Neuron (in vitro differentiated cells): ENCODE data around the gene MYMX.

Experiments
- H2AFZ ChIP-seq: one replicate; pipeline ENCODE4 v1.6.1; 2013; ENCODE audit warnings: low read depth, mild to moderate bottlenecking, inconsistent platforms, low read length, moderate library complexity
- H3K27me3 ChIP-seq: one replicate; pipeline ENCODE4 v1.6.1; 2013; ENCODE audit warnings: low read length; ENCODE audit not compliant: insufficient read depth
- H3K36me3 ChIP-seq: one replicate; pipeline ENCODE4 v1.6.1; 2013; ENCODE audit warnings: low read length; ENCODE audit not compliant: insufficient read depth
- H3K4me1 ChIP-seq: one replicate; pipeline ENCODE4 v1.6.1; 2013; ENCODE audit warnings: low read length; ENCODE audit not compliant: insufficient read depth
- H3K4me3 ChIP-seq: 2 replicates; pipeline ENCODE4 v1.5.1; 2013; ENCODE audit warnings: mild to moderate bottlenecking, low read length, moderate library complexity
- H3K9me3 ChIP-seq: one replicate; pipeline ENCODE4 v1.6.1; 2013; ENCODE audit warnings: low read length

Gene MYMX

GRCh38 chr6:44217332-44218143 is 812 bp downstream of the MYMX start:
- H3K4me3 ChIP-seq, result no peak overlapping the region
- H2AFZ ChIP-seq, result no peak overlapping the region
- no peaks in the 10 kb centered on the region for H3K27me3 ChIP-seq

GRCh38 chr6:44219053-44219814 is 2.5 kb downstream of the MYMX start:
- H3K9me3 ChIP-seq, result no peaks in the 10 kb centered on the region
- H2AFZ ChIP-seq, result peak overlapping the region; percentile 75
- peaks cover 40% of the 10 kb centered on the region for H3K4me1 ChIP-seq
- peak overlapping the region; percentile 54 for H3K4me3 ChIP-seq
- H3K36me3 ChIP-seq, result no peaks in the 10 kb centered on the region
- no peaks in the 10 kb centered on the region for H3K27me3 ChIP-seq

More at GRCh38 chr6:44217332-44218143, 812 bp downstream of the MYMX start:
- Histone ChIP-seq H3K4me1 (peaks cover 29% of the 10 kb centered on the region), H3K9me3 (no peaks in the 10 kb centered on the region), H3K36me3 (no peaks in the 10 kb centered on the region)

DNA sequence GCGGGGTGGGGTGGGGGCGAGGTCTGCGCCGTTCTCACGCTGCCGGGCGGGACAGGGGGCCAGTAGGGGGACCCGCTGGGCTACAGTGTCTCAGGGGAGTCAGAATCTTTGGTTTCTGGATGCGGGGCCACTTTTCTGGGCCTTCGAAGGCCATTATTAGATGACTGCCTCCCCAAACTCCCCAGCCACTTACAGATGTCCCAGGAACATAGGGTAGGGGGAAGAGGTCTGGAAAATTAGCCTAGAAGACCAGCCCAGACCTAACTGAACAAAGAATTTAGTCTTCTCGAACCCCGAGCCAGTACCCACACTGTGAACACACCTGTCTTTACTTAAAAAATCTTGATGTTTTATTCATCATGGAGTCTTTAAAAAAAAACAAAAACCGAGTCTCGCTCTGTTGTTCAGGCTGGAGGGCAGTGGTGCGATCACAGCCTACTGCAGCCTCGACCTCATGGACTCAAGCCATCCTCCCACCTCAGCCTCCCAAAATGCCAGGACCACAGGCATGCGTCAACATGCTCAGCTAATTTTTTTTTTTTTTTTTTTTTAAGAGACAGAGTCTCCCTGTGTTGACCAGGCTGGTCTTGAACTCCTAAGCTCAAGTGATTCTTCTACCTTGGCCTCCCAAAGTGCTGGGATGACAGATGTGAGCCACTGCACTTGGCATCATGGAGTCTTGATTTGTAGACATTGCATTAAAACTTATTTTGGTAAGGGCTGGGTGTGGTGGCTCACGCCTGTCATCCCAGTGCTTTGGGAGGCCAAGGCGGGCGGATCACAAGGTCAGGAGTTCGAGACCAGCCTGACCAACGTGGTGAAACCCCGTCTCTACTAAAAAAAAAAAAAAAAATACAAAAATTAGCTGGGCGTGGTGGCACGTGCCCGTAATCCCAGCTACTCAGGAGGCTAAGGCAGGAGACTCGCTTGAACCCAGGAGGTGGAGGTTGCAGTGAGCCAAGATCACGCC is 3.4 kb downstream of the MYMX start:
- Histone ChIP-seq H3K4me3 (peak overlapping the region; percentile 54), H3K4me1 (peaks cover 48% of the 10 kb centered on the region), H3K36me3 (no peaks in the 10 kb centered on the region)

GRCh38 chr6:44220913-44221290 is 4.2 kb downstream of the MYMX start:
- Histone ChIP-seq H3K9me3 (no peaks in the 10 kb centered on the region), H3K4me1 (peaks cover 51% of the 10 kb centered on the region), H2AFZ (no peak overlapping the region), H3K27me3 (no peaks in the 10 kb centered on the region), H3K36me3 (no peaks in the 10 kb centered on the region), H3K4me3 (no peak overlapping the region)

More for the DNA sequence above, 3.4 kb downstream of the MYMX start:
- H3K9me3 ChIP-seq, result no peaks in the 10 kb centered on the region
- H2AFZ ChIP-seq, result no peak overlapping the region
- no peaks in the 10 kb centered on the region for H3K27me3 ChIP-seq

DNA sequence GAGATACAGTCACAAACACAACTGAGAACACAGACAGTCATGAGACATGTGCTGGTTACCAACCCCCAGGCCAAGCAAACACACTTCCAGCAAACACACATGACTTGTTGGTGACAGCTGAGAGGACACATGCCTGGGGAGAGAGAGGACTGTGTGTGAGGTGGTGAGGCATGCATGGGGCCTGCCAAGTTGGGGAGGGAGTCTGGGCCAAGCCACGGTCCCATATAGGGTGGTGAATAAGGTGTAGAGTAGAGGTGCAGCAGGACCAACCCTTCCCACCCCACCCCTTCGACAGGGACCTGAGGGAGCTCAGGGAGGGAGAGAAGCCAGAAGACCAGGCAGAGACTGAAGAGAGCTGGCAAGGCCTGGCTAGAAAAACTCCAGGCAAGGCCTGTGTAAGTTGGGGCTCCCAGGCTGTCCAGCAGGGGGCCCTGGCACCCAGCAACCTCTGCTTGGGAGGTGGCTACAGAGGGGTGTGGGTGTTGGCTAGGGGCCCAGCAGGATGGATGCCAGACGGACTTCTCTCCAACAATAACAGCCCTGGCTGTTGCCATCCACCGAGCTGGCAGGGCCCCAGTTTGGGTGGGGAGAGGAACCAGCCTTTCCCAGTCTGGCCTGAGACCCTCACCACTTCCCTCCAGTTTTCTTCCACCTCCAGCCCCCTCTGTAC is 4.7 kb downstream of the MYMX start:
- Histone ChIP-seq H3K4me3 (no peak overlapping the region), H2AFZ (no peak overlapping the region), H3K9me3 (no peaks in the 10 kb centered on the region), H3K27me3 (no peaks in the 10 kb centered on the region), H3K36me3 (no peaks in the 10 kb centered on the region), H3K4me1 (peaks cover 56% of the 10 kb centered on the region)

DNA sequence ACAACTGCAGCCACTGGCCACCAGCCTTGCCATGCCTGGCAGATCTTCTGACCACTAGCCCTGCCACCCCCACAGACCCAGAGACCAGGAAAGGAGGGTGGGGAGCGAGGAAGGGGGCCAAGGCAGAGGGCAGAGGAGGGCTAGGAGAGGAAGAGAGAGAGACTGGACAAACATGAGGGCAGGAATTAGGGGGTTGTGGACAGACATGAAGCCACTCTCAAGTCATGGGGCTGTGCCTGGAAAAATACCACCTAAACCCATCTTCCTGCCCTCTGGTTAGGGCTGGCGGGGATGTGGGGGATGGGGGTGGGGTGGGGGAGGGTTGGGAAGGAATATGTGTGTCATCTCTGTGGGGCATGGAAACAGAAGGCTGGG is 5.2 kb downstream of the MYMX start:
- H3K27me3 ChIP-seq, result no peaks in the 10 kb centered on the region
- no peak overlapping the region for H3K4me3 ChIP-seq
- H3K9me3 ChIP-seq, result no peaks in the 10 kb centered on the region
- no peak overlapping the region for H2AFZ ChIP-seq
- H3K4me1 ChIP-seq, result peaks cover 57% of the 10 kb centered on the region
- no peaks in the 10 kb centered on the region for H3K36me3 ChIP-seq

DNA sequence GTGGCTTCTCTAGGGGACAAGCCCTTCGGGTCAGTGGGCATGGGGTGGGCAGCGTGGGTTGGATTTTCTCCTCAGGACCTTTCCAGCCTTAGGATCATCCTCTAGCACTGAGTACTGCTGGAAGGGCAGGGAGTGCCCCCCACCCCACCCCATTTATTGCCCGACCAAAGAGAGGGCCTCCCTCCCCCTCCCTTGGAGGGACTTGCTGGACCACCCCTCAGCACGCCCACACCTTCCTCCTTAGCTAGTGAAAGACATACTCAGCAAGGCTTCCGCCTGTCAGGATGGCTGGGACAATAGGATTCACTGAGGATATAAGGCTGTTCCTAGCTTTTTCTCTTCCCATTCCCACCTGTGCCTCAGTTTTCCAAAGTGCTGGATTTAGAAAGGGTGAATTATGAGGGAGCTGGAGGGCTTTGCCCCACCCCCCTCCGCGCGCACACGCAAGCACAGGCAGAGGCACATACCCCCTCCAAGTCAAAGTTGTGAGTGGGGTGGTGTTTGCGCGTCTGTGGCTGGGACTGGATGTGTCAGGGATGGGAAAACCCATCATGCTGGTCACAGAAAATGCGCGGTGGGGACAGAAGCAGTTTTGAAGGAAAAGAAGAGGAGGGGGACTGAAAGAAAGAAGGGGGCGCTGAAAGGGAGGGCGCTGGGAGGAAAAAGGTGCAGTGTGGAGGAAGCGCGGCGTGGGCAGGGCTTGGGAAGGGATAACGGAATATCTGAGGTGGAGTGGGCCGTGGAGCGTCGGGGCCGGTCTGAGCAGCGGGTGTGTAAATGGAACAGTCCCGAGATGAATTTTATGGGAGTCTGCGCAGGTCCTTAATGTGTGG is 6.0 kb downstream of the MYMX start:
- Histone ChIP-seq H3K27me3 (no peaks in the 10 kb centered on the region), H3K9me3 (no peaks in the 10 kb centered on the region), H3K4me3 (peak overlapping the region; percentile 45), H2AFZ (peak overlapping the region; percentile 19), H3K4me1 (peaks cover 59% of the 10 kb centered on the region), H3K36me3 (no peaks in the 10 kb centered on the region)

- H2AFZ ChIP-seq, result peak within 1 kb of the TSS; percentile 19
- H3K4me1 ChIP-seq, result peaks cover 56% of the 10 kb centered on the region
- H3K9me3 ChIP-seq, result no peaks in the 10 kb centered on the region
Measured at GRCh38 chr6:44223319-44224028, 6.7 kb downstream of the MYMX start, which contains the start of gene SLC29A1. Gene SLC29A1, plus strand, starts transcription at chr6:44223595. Its CDS starts 3,719 bp downstream, at chr6:44227314.

DNA sequence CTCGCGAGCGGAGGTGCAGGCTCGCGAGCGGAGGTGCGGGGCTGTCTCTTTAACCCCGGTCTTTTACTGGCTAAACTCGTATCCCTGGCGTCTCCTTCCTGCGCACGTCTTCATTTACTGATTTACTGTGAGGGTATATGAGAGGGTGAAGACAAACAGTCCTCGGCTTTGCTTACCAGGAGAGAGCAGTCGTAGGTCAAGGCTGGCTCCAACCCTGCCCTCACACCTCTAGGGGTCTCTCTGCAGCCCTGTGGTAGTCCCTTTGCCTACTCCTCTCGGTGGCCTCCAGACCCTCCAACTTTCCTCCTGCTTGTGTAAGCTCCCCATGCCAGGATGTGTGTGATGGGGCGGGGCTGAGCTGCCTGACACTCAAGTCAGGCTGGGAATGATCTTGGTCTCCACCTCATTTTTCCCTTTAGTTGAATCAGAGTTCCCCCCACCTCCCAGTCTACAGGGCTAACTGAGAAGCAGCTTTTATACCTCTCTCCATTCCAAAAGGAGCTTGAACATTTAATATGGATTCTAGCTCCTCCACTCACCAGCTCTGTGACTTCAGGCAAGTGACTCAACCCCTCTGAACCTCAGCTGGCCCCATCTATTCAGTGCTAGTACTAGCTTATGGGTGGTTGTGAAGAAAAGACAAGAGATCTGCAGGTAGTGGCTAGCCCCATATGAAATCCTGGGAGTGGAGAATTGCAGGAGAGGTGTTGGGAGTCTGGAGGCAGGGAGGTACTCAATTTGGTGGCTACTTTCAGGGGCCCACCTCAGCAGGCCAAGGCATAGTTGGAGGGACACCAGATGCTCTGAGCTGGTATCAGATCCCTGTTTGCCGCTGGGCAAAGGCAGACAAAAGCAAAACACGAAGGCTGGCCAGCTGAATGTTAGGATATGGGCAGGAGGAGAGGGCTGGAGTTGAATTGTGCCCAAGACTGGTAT is 7.6 kb downstream of the MYMX start:
- Histone ChIP-seq H3K4me1 (peaks cover 48% of the 10 kb centered on the region), H3K9me3 (no peaks in the 10 kb centered on the region), H3K4me3 (peak overlapping the region; percentile 45)

More at GRCh38 chr6:44223319-44224028, 6.7 kb downstream of the MYMX start, which contains the start of gene SLC29A1:
- Histone ChIP-seq H3K4me3 (peak within 1 kb of the TSS; percentile 45), H3K27me3 (no peaks in the 10 kb centered on the region), H3K36me3 (no peaks in the 10 kb centered on the region)

GRCh38 chr6:44224965-44225305 is 8.2 kb downstream of the MYMX start:
- Histone ChIP-seq H3K4me3 (peak overlapping the region; percentile 45), H3K4me1 (peaks cover 46% of the 10 kb centered on the region), H3K27me3 (no peaks in the 10 kb centered on the region)

More for the DNA sequence above, 7.6 kb downstream of the MYMX start:
- Histone ChIP-seq H3K27me3 (no peaks in the 10 kb centered on the region), H3K36me3 (peaks cover 6% of the 10 kb centered on the region), H2AFZ (peak overlapping the region; percentile 12)

More at GRCh38 chr6:44224965-44225305, 8.2 kb downstream of the MYMX start:
- Histone ChIP-seq H2AFZ (no peak overlapping the region), H3K36me3 (peaks cover 12% of the 10 kb centered on the region), H3K9me3 (no peaks in the 10 kb centered on the region)
